ENCODE data around the gene TGFB1I1. TPM values are rescaled to one million over a fixed set of nuclear protein-coding genes. Genes with fewer than 3 reads are reported as not detected.

The TGFB1I1 gene
- total and polyA plus RNA-seq, 2 experiments from 2014 or later = 4.1 to 4.2 TPM

- TF ChIP-seq REST (IDR thresholded peaks at IDR 0.05; ENCODE audit: unreplicated experiment) (no peak), ETS1 (IDR thresholded peaks at IDR 0.05) (no peak), STAT1 (IDR thresholded peaks at IDR 0.05; ENCODE audit: unreplicated experiment) (no peak), CREB1 (CRISPR knock-in tag; IDR thresholded peaks at IDR 0.05; ENCODE audit: low read depth) (no peak), ZNF114 (CRISPR knock-in tag; IDR thresholded peaks at IDR 0.05) (no peak), EZH2 (IDR thresholded peaks at IDR 0.05; ENCODE audit: low read depth, unreplicated experiment) (no peak), POLR2AphosphoS5 (IDR thresholded peaks at IDR 0.05; ENCODE audit: low read depth) (no peak), JUNB (IDR thresholded peaks at IDR 0.05; ENCODE audit: unreplicated experiment) (no peak), ZNF331 (CRISPR knock-in tag; IDR thresholded peaks at IDR 0.05; ENCODE audit: low read depth) (no peak), EZH2phosphoT487 (IDR thresholded peaks at IDR 0.05; ENCODE audit: unreplicated experiment) (no peak), NANOG (IDR thresholded peaks at IDR 0.05; ENCODE audit: borderline replicate concordance) (no peak)
- TF ChIP-seq, protein P1, sequence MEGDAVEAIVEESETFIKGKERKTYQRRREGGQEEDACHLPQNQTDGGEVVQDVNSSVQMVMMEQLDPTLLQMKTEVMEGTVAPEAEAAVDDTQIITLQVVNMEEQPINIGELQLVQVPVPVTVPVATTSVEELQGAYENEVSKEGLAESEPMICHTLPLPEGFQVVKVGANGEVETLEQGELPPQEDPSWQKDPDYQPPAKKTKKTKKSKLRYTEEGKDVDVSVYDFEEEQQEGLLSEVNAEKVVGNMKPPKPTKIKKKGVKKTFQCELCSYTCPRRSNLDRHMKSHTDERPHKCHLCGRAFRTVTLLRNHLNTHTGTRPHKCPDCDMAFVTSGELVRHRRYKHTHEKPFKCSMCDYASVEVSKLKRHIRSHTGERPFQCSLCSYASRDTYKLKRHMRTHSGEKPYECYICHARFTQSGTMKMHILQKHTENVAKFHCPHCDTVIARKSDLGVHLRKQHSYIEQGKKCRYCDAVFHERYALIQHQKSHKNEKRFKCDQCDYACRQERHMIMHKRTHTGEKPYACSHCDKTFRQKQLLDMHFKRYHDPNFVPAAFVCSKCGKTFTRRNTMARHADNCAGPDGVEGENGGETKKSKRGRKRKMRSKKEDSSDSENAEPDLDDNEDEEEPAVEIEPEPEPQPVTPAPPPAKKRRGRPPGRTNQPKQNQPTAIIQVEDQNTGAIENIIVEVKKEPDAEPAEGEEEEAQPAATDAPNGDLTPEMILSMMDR (conservative IDR thresholded peaks at IDR 0.05; ENCODE audit: low read depth in 2 of 2) = no peak
Measured at GRCh38 chr16:31428638-31429247, 43.2 kb upstream of the TGFB1I1 start (continued).

GRCh38 chr16:31429314-31429713, 42.6 kb upstream of the TGFB1I1 start:
- ATAC-seq = no peak
- H3K4me3 Mint-ChIP-seq = no peak overlapping the region
- Histone ChIP-seq H4K20me1 (replicated peaks; ENCODE audit: insufficient read depth) (0 out of 2 replicates have a peak, but pooled peaks cover 2% of the 10 kb centered on the region), H3K27ac (ENCODE audit: low read depth) (no peak overlapping the region), H3K79me2 (replicated peaks; ENCODE audit: insufficient read depth) (no peaks in the 10 kb centered on the region), H3K27me3 (ENCODE audit: insufficient read depth) (peaks cover 46% of the 10 kb centered on the region), H3K4me3 (no peak overlapping the region), H3K9me2 (ENCODE audit: insufficient read depth) (no peaks in the 10 kb centered on the region), H2AFZ (no peak overlapping the region), H3F3A (replicated peaks; ENCODE audit: low read depth) (no peaks in the 10 kb centered on the region), H3K4me1 (ENCODE audit: insufficient read depth) (no peaks in the 10 kb centered on the region), H3K4me2 (no peak overlapping the region), H3K36me3 (ENCODE audit: insufficient read depth) (no peaks in the 10 kb centered on the region)
- no peak overlapping the region for H3K27ac Mint-ChIP-seq
- peaks cover 4% of the 10 kb centered on the region; the same call in 1 of the 3 replicates for H3K36me3 Mint-ChIP-seq (ENCODE audit: low read depth)
- peaks cover 22% of the 10 kb centered on the region for H3K27me3 Mint-ChIP-seq (ENCODE audit: insufficient read depth, low read depth, poor library complexity)
- DNase-seq (ENCODE audit: low spot score) = no peak
- H3K9me3 Mint-ChIP-seq = peaks cover 13% of the 10 kb centered on the region; the same call in 2 of the 3 replicates
- H3K4me1 Mint-ChIP-seq = peaks cover 4% of the 10 kb centered on the region; the same call in 2 of the 3 replicates
- TF ChIP-seq, protein P1 (conservative IDR thresholded peaks at IDR 0.05; ENCODE audit: low read depth in 2 of 2) = no peak
- TF ChIP-seq ZNF114 (CRISPR knock-in tag; IDR thresholded peaks at IDR 0.05) = no peak
- no peak for TF ChIP-seq CREB1 (CRISPR knock-in tag; IDR thresholded peaks at IDR 0.05; ENCODE audit: low read depth)
- no peak for TF ChIP-seq EZH2 (IDR thresholded peaks at IDR 0.05; ENCODE audit: low read depth, unreplicated experiment)

All from GM23338 (cell line).